Aorta (tissue), 5 donors: ENCODE data around the gene SFTPA2. TPM values are rescaled to one million over a fixed set of nuclear protein-coding genes. Genes with fewer than 3 reads are reported as not detected.
"Not testable (repeated sequence)": the region's sequence is repeated elsewhere in the genome, so short reads cannot be mapped to it uniquely, and the experiment has no call there.

Experiments
- ATAC-seq: fragments of 200-7000 bp; cut with Tn5 transposase; one replicate; pipeline ENCODE4 v1.9.1; 2022; ENCODE audit warnings: moderate library complexity; ENCODE audit not compliant: low FRiP score
- DNase-seq, 2 donors: peaks; one replicate each; pipeline ENCODE4 v3.0.0-alpha.2; 2020
- H3K27ac ChIP-seq, 2 donors: one replicate each; pipeline ENCODE4 v1.5.1; 2013; ENCODE audit warnings: low read length in 2 of 2, mild to moderate bottlenecking in 2 of 2, moderate library complexity in 2 of 2, control low read depth in 1 of 2, inconsistent platforms in 1 of 2, low read depth in 1 of 2
- H3K27me3 ChIP-seq, 2 donors: one replicate each; pipeline ENCODE4 v1.6.1; 2013; ENCODE audit warnings: control low read depth in 1 of 2, low read length in 1 of 2, mild to moderate bottlenecking in 1 of 2, moderate library complexity in 1 of 2; ENCODE audit not compliant: insufficient read depth in 2 of 2, control insufficient read depth in 1 of 2
- H3K36me3 ChIP-seq, 2 donors: one replicate each; pipeline ENCODE4 v1.6.1; 2013; ENCODE audit warnings: control low read depth in 1 of 2, low read length in 1 of 2, mild to moderate bottlenecking in 1 of 2; ENCODE audit not compliant: insufficient read depth in 2 of 2, control insufficient read depth in 1 of 2
- H3K4me1 ChIP-seq, 2 donors: one replicate each; pipeline ENCODE4 v1.6.1; 2013; ENCODE audit warnings: low read length in 2 of 2, control low read depth in 1 of 2, mild to moderate bottlenecking in 1 of 2, moderate library complexity in 1 of 2; ENCODE audit not compliant: insufficient read depth in 2 of 2, control insufficient read depth in 1 of 2
- H3K4me3 ChIP-seq, 2 donors: one replicate each; pipeline ENCODE4 v1.5.1; 2013; ENCODE audit warnings: low read length in 2 of 2, control low read depth in 1 of 2, mild to moderate bottlenecking in 1 of 2
- H3K9me3 ChIP-seq: one replicate; pipeline ENCODE4 v1.6.1; 2013; ENCODE audit warnings: mild to moderate bottlenecking, low read length; ENCODE audit not compliant: control insufficient read depth
- WGBS, 2 donors: extraction: QIAGEN DNeasy Blood & Tissue Kit; methylation state at CpG; one replicate each; pipeline ENCODE4 v1.1.7; 2013; 5-methylcytosine and 5-hydroxymethylcytosine counted together
- intact Hi-C, 2 donors: fragments of 100-400 bp; cut with DNase I; formaldehyde crosslinking; loops; one replicate each; pipeline versions ENCODE4 v1.14.2 to v1.15.0; 2022
- polyA plus RNA-seq, 2 donors: library from polyadenylated mRNA; stranded (reverse); fragments of 200-250 nt; gene quantifications; one replicate each; pipeline ENCODE4 v1.2.3, GENCODE V29; 2013
- total RNA-seq, 2 donors: library from RNA; stranded (reverse); fragmentation: NEBNext Ultra II Directional; extraction: Animal tissue kit (Norgen Biotek cat#: 25700); gene quantifications; one replicate each; pipeline ENCODE4 v1.2.1, GENCODE V29; 2021
- donor health status: healthy with polysubstance abuse.
- donor health status: Bipolar disorder and iron deficiency.
- donor health status: DM: no; HTN: no; CAD: no.
- donor health status: DM: no; HTN: no; CAD: no.
- donor health status: DM: yes; HTN: yes; CAD: no.

The SFTPA2 gene
- total and polyA plus RNA-seq, 4 donors = 0.77 to 13.0 (median 1.6) TPM; not detected in 1

- peak; percentile 70 for ATAC-seq
- H3K4me1 ChIP-seq, H3K27me3 ChIP-seq, H3K27ac ChIP-seq, H3K36me3 ChIP-seq, H3K9me3 ChIP-seq, intact Hi-C loops, DNase-seq, H3K4me3 ChIP-seq: not testable (repeated sequence)
- 97% methylated on average over 2 of the region's 3 CpGs for WGBS, 2 donors
Measured at GRCh38 chr10:79509306-79509933, 50.8 kb downstream of the SFTPA2 start.

GRCh38 chr10:79508245-79508644 lies 52.0 kb downstream of the SFTPA2 start:
- H3K9me3 ChIP-seq, H3K36me3 ChIP-seq, H3K4me1 ChIP-seq, intact Hi-C loops, H3K27ac ChIP-seq, H3K27me3 ChIP-seq, H3K4me3 ChIP-seq, DNase-seq, ATAC-seq: not testable (repeated sequence)
- 88 to 89% methylated on average over 3 of the region's 4 CpGs for WGBS, 2 donors

DNA sequence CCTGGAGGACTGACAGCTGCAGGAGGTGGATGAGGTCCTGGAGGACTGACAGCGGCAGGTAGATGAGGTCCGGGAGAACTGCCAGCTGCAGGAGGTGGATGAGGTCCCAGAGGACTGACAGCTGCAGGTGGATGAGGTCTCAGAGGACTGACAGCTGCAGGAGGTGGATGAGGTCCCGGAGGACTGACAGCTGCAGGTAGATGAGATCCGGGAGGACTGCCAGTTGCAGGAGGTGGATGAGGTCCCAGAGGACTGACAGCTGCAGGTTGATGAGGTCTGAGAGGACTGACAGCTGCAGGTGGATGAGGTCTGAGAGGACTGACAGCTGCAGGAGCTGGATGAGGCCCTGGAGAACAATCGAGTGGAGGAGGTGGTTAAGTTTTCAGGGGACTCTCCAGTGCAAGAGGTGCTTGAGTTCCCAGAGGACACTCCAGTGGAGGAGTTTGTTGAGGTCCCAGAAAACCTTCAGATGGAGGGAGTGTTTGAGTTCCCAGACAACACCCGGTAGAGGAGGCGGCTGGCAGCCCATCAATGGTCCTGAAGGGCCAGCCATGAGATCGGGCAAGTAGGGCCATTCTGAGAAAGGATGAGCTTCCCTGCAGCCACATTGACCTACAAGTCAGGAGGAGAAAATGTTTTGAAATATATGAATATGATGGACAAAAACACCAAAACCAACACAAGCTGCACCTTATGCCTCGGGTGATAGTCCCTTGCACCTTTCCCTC lies 52.6 kb downstream of the SFTPA2 start:
- WGBS, 2 donors = 85 to 90% methylated on average over 9 of the region's 9 CpGs
- H3K36me3 ChIP-seq = no peaks in the 10 kb centered on the region
- intact Hi-C loops = no loop called here

More for the DNA sequence above, 52.6 kb downstream of the SFTPA2 start:
- no peaks in the 10 kb centered on the region for H3K4me1 ChIP-seq
- H3K9me3 ChIP-seq = no peaks in the 10 kb centered on the region
- no peak overlapping the region for H3K4me3 ChIP-seq
- no peak for DNase-seq
- ATAC-seq = no peak
- no peak overlapping the region for H3K27ac ChIP-seq
- H3K27me3 ChIP-seq = no peaks in the 10 kb centered on the region

Other genes with a start within 250 kb of the SFTPA2 start
- gene PPIF, start 212.9 kb downstream of the SFTPA2 start, total RNA-seq = 10 to 100 TPM; 16.8 to 21.2 TPM
- 10 to 100 TPM in 1 of 2 donors, 1 to 10 TPM in 1; 9.0 to 11.1 TPM for gene PPIF, start 212.9 kb downstream of the SFTPA2 start, polyA plus RNA-seq
- gene ZCCHC24, start 114.8 kb downstream of the SFTPA2 start, total RNA-seq = 10 to 100 TPM; 79.3 to 99.6 TPM
- 10 to 100 TPM; 42.2 to 60.4 TPM for gene ZCCHC24, start 114.8 kb downstream of the SFTPA2 start, polyA plus RNA-seq
- under 1 TPM in 1 of 2 donors, not detected in 1; 0.10 TPM for gene EIF5AL1, start 47.9 kb downstream of the SFTPA2 start, total RNA-seq
- under 1 TPM; 0.36 to 0.38 TPM for gene EIF5AL1, start 47.9 kb downstream of the SFTPA2 start, polyA plus RNA-seq
- 1 to 10 TPM in 1 of 2 donors, not detected in 1; 1.7 TPM for gene SFTPA1, start 50.5 kb upstream of the SFTPA2 start, total RNA-seq
- gene SFTPA1, start 50.5 kb upstream of the SFTPA2 start, polyA plus RNA-seq = 1 to 10 TPM in 1 of 2 donors, under 1 TPM in 1; 0.59 to 4.4 TPM
- 1 to 10 TPM in 1 of 2 donors, under 1 TPM in 1; 0.42 to 1.2 TPM for gene NUTM2B, start 142.8 kb upstream of the SFTPA2 start, total RNA-seq
- 1 to 10 TPM in 1 of 2 donors, not detected in 1; 1.0 TPM for gene NUTM2B, start 142.8 kb upstream of the SFTPA2 start, polyA plus RNA-seq